Testis (tissue), 2 donors: ENCODE measurements around the gene KRT222.

ENCODE experiments used
- POLR2A ChIP-seq: fragments of 450-650 bp; IDR thresholded peaks from one replicate; pipeline ENCODE4 v1.6.1; 2017; ENCODE audit warnings: antibody characterized with exemption, mild to moderate bottlenecking, moderate library complexity
- TF ChIP-seq, protein P1 (sequence below), 3 experiments: fragments of 450-650 bp in 2 of 3; fragments of 200-600 bp in 1 of 3; sonication (generic) in 1 of 3; IDR thresholded peaks; one replicate each; pipeline ENCODE4 v1.5.1; 2016 to 2019; ENCODE audit warnings: antibody characterized with exemption in 3 of 3, mild to moderate bottlenecking in 2 of 3, moderate library complexity in 1 of 3

DNA sequence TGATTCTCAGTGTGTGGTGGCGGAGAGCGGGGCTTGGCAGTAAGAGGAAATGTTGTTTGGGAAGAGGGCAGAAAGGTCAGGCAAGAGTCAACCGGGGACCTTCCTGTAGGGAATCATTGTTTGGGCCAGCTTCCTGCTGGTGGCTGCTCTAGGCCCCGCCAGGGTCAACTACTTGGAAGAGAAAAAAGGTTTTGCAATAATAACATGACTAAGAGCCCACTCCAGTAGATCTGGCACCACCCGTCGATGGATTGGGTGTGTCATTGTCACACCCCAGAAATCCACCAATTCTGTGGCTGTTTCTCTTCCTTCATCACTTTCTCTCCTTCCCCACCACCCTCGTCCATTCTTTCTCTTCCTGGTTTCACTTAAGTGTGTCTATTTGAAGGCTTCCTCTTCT lies 42.8 kb upstream of the KRT222 start:
- TF ChIP-seq, protein P1, sequence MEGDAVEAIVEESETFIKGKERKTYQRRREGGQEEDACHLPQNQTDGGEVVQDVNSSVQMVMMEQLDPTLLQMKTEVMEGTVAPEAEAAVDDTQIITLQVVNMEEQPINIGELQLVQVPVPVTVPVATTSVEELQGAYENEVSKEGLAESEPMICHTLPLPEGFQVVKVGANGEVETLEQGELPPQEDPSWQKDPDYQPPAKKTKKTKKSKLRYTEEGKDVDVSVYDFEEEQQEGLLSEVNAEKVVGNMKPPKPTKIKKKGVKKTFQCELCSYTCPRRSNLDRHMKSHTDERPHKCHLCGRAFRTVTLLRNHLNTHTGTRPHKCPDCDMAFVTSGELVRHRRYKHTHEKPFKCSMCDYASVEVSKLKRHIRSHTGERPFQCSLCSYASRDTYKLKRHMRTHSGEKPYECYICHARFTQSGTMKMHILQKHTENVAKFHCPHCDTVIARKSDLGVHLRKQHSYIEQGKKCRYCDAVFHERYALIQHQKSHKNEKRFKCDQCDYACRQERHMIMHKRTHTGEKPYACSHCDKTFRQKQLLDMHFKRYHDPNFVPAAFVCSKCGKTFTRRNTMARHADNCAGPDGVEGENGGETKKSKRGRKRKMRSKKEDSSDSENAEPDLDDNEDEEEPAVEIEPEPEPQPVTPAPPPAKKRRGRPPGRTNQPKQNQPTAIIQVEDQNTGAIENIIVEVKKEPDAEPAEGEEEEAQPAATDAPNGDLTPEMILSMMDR (IDR thresholded peaks at IDR 0.05): no peak
- no peak for TF ChIP-seq POLR2A
